ENCODE results near the gene CCNB1IP1. TPM values are rescaled to one million over a fixed set of nuclear protein-coding genes. Genes with fewer than 3 reads are reported as not detected.

The CCNB1IP1 gene
- total and polyA plus RNA-seq, 2 of the 4 experiments (the other 2 are of a cell fraction): 27.5 to 34.6 TPM

DNA sequence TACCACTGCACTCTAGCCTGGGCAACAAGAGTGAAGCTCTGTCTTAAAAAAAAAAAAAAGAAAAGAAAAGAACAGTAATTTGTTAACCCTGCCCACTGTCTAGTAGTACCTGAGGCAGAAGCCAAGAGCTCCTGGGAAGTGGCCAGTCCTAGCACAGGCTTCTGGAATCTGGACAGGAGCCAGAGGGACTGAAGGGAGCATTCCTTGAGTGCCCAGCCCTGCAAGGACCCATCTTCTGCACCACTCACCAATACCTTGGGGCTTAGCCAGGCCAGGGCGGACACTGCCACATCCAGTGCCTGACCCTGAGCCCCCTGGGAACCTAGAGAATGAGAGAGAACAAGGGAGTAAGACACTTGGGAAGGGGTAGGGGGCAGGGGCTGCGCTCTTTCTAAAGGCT is 44.1 kb upstream of the CCNB1IP1 start:
- in situ Hi-C loops (cut with MboI; ENCODE audit: low sequenced_read_pairs) (no loop called here), dilution Hi-C loops (cut with HindIII; ENCODE audit: low sequenced_read_pairs, unreplicated experiment) (no loop called here), intact Hi-C loops (cut with micrococcal nuclease) (no loop called here)
- H3K14ac ChIP-seq (replicated peaks; ENCODE audit: low read depth, low read length): no peak overlapping the region
- no peak overlapping the region for H3K4me3 ChIP-seq (ENCODE audit: insufficient read depth, low read depth, low read length)
- no peak overlapping the region for H2BK5ac ChIP-seq (ENCODE audit: low read depth, low read length, poor library complexity, severe bottlenecking)
- CTCF ChIA-PET: no interaction called here
- no peak overlapping the region for H2AFZ ChIP-seq (replicated peaks; ENCODE audit: low read length, poor library complexity)
- no peak for DNase-seq
- TF ChIP-seq BHLHE40 (IDR thresholded peaks at IDR 0.05; ENCODE audit: low read depth, low read length) (no peak), ELK1 (IDR thresholded peaks at IDR 0.05; ENCODE audit: borderline replicate concordance, low read depth, low read length) (no peak), POLR2A (IDR thresholded peaks at IDR 0.05; ENCODE audit: low read depth, low read length) (no peak), FOS (IDR thresholded peaks at IDR 0.05; ENCODE audit: low read depth, low read length) (no peak), SMC3 (IDR thresholded peaks at IDR 0.05; ENCODE audit: low read depth, low read length) (no peak), RCOR1 (IDR thresholded peaks at IDR 0.05; ENCODE audit: insufficient replicate concordance, low read length) (no peak)
- H2BK20ac ChIP-seq (ENCODE audit: low read depth, low read length): no peak overlapping the region
- H2AK5ac ChIP-seq (ENCODE audit: low read depth, low read length): no peak overlapping the region
- BruUV-seq (replicated peaks): no TSS peak
- H3K9ac ChIP-seq (ENCODE audit: low read depth, low read length): no peak overlapping the region
- no peaks in the 10 kb centered on the region for H3K9me1 ChIP-seq (ENCODE audit: insufficient read depth, low read length)
- H4K5ac ChIP-seq (ENCODE audit: low read depth, low read length): no peak overlapping the region
- H3K4me1 ChIP-seq (ENCODE audit: control insufficient read depth, insufficient read depth, low read length): no peaks in the 10 kb centered on the region
- H3K23ac ChIP-seq (ENCODE audit: low read depth, low read length): no peak overlapping the region
- H4K20me1 ChIP-seq (ENCODE audit: insufficient read depth, low read length): no peaks in the 10 kb centered on the region
- no peaks in the 10 kb centered on the region for H3K9me3 ChIP-seq (ENCODE audit: control insufficient read depth, insufficient read depth, low read length)
- H3K27ac ChIP-seq (ENCODE audit: insufficient read depth, low read length): no peak overlapping the region
- H3K4ac ChIP-seq (ENCODE audit: low read depth, low read length): no peak overlapping the region
- no peak overlapping the region for H2BK15ac ChIP-seq (ENCODE audit: low read depth, low read length)
- peaks cover 81% of the 10 kb centered on the region for H3K36me3 ChIP-seq (ENCODE audit: control insufficient read depth, insufficient read depth, low read length)
- H4K8ac ChIP-seq (ENCODE audit: low read depth in 2 of 2, low read length in 2 of 2): no peak overlapping the region
- no peak for ATAC-seq (ENCODE audit: low read depth)
- WGBS, 2 experiments (ENCODE audit: extremely low coverage in 2 of 2, insufficient read length in 1 of 2): no CpG with 5 or more reads among the region's 2 CpGs
- POLR2A ChIA-PET (ENCODE audit: unreplicated experiment): no interaction called here
- H3K56ac ChIP-seq (ENCODE audit: extremely low read depth, insufficient read depth, low read length): no peak overlapping the region
- no peak overlapping the region for H3K4me2 ChIP-seq (ENCODE audit: low read depth, low read length)
- no peak overlapping the region for H2AK9ac ChIP-seq (replicated peaks; ENCODE audit: low read depth, low read length, poor library complexity)
- no peak overlapping the region for H4K91ac ChIP-seq (ENCODE audit: insufficient read depth, low read depth, low read length)
- no peaks in the 10 kb centered on the region for H3K27me3 ChIP-seq (ENCODE audit: control insufficient read depth, insufficient read depth, low read length)
- H3K18ac ChIP-seq (ENCODE audit: low read depth, low read length): no peak overlapping the region
- H3K79me1 ChIP-seq (ENCODE audit: low read depth in 1 of 2, low read length in 2 of 2): no peaks in the 10 kb centered on the region
- H2BK120ac ChIP-seq (ENCODE audit: low read depth, low read length): no peak overlapping the region

Data from IMR-90 (cell line).